Kasumi-1 (cell line): ENCODE measurements around the gene GTPBP2.

Experiments used
- DNase-seq, 2 experiments: peaks; one replicate each; lab custom pipeline; 2025; lab: John Stamatoyannopoulos, UW

Gene GTPBP2

GRCh38 chr6:43575772-43576551 is 53.1 kb downstream of the GTPBP2 start, which contains the start of the genes POLH and XPO5:
Gene POLH, plus strand, starts transcription at chr6:43576185. Its CDS starts 6,135 bp downstream, at chr6:43582320.
Gene XPO5, minus strand, starts transcription at chr6:43576038. Its CDS starts 174 bp downstream, at chr6:43575864.
- peak; percentile 89 to 90 for DNase-seq

DNA sequence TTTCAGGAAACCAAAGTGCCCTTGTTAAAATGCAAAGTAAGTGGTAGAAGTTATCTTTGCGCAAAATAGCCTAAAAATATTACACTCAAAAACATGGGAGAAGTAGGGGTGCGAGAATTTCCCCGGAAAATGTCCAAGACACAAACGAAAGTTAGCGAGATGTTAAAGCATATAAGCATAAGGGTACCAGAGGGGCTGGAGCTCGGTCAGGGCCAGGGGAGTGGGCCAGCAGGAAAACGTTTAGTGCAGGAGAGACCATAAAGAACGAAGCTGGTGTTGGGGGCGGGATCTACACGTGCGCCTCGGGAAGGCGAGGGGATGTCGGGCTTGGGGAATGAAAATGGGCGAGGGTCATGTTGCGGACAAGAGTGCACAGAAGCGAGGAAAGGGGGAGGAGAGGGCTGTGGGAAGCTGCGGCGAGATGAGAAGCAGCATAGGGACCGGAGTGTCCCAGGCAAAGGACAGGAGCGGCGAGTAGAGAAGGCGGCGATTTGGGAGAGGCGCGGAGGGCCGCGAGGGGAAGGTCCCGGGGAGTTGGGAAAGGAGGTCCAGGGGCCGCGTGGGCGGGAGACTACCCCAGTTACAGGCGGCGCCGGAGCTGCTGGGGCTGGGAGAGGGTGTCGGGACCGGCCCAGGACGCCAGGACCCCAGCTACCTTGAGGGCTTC is 53.8 kb downstream of the GTPBP2 start:
- DNase-seq = peak; percentile 38 to 43

GRCh38 chr6:43572015-43572414 is 57.0 kb downstream of the GTPBP2 start:
- DNase-seq = no peak

DNA sequence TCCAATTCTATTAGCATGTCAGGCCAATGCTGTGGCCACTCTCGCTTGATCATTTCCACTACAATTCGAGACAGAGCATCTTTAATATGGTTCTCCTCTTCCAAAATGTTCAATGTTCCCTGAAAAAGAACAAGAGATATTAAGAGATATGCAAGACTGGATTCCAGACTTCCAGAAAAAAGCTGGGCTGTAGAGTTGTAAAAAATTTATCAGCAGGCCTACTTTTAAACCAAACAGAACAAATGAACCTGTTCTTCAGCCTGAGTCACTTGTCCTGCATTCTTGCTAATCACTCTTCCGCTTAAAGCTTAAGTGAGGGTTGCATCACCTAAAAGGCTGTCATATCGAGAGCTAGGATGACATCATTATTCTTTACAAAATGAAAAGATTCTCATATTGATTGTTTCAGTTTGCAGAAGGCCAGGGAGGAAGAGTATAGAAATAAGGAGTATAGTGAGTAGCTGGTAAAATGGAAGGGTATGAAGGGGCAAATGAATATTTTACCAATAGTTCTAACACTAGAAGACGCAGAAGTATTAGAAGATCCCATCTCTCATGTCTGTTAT is 58.1 kb downstream of the GTPBP2 start:
- no peak for DNase-seq
